ENCODE data around the gene NFKB2. TPM values are rescaled to one million over a fixed set of nuclear protein-coding genes. Genes with fewer than 3 reads are reported as not detected.

Gene NFKB2
- total RNA-seq, 6 experiments from 2014 or later: 7.5 to 46.0 (median 19.4) TPM

DNA sequence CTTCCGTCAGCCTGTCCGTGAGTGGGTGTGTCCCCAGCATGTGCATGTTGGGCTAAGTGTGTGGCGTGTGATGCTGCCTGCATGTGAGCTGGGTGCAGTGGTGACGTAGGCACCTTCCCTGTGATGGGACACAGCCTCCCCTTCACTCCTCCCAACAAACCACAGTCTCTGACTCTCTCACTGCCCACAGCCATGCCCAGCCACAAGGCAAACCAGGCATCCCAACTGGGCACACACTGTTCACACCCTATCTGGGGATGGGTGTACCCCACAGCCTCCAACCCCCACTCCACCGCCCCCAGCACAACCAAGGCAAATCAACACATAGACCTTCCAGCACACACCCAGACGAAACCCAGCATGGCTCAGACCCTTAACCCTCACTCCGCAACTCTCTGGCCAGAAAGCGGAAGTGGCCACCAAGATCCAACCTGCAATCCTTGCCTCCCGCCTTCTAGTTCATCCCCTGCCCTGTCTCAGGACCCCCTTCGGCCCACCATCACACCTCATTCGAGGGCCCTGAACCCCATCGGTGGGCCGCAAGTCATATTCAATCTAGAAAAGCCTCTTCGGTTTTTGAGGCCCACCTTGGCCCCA is 12.7 kb downstream of the NFKB2 start:
- Histone ChIP-seq H3K27me3 (peaks cover 11 to 14% of the 10 kb centered on the region in 2 donors), H3K4me3 (no peak overlapping the region), H3K27ac (no peak overlapping the region), H3K9me3 (no peaks in the 10 kb centered on the region), H3K4me1 (no peaks in the 10 kb centered on the region), H3K36me3 (no peaks in the 10 kb centered on the region)
- ATAC-seq (no peak), DNase-seq (no peak)
- 60% methylated on average over 8 of the region's 14 CpGs for WGBS (ENCODE audit: insufficient coverage, low coverage, low lambda C conversion rate, missing lambda C conversion rate)
- TF ChIP-seq, protein P1, sequence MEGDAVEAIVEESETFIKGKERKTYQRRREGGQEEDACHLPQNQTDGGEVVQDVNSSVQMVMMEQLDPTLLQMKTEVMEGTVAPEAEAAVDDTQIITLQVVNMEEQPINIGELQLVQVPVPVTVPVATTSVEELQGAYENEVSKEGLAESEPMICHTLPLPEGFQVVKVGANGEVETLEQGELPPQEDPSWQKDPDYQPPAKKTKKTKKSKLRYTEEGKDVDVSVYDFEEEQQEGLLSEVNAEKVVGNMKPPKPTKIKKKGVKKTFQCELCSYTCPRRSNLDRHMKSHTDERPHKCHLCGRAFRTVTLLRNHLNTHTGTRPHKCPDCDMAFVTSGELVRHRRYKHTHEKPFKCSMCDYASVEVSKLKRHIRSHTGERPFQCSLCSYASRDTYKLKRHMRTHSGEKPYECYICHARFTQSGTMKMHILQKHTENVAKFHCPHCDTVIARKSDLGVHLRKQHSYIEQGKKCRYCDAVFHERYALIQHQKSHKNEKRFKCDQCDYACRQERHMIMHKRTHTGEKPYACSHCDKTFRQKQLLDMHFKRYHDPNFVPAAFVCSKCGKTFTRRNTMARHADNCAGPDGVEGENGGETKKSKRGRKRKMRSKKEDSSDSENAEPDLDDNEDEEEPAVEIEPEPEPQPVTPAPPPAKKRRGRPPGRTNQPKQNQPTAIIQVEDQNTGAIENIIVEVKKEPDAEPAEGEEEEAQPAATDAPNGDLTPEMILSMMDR (IDR thresholded peaks at IDR 0.05): no peak
- no peak for TF ChIP-seq POLR2A (IDR thresholded peaks at IDR 0.05)
- intact Hi-C loops (cut with DNase I): no loop called here

DNA sequence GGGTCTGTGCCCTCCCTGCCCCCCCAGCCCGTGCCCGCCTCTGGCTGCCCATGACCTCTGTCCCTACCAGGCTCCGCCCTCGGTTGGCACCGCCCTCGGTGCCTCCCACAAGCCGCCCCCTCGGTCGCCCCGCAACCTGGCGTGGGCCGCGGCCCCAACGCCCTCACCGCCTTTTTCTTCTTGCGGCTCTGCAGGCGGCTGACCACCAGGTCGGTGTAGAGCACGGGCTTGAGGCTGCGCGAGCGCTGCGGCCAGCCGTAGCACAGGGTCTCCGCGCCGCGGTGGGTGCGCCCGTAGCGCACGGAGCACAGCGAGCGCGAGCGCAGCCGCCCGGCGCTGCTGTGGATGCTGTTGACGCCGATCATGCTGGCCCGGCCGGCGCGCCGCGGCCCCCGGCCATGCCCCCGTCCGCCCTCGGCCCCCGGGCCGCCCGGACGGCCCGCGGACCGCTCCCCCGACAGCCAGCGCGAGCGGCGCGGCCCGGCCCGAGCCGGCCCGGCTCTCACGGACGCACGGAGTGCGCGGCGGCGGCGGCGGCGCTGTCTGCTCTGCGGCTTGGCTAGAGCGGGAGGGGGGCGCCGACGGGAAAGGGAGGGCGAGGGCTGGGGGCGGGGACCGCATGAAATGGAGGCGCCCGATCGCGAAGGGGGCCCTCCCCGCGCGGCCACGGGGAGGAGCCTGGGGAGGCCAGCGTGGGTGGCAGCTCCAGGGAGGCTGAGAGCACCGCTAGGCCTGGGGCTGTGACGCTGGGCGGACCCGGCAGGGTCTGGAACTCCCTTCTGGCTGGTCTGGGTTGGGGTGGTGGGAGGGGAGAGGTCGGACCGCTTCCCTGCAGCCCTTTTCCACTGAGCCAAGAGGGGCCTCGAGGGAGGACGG is 13.5 kb downstream of the NFKB2 start:
- no peaks in the 10 kb centered on the region for H3K36me3 ChIP-seq
- no peak overlapping the region for H3K27ac ChIP-seq
- TF ChIP-seq, protein P1 (IDR thresholded peaks at IDR 0.05): no peak
- no peak for TF ChIP-seq POLR2A (IDR thresholded peaks at IDR 0.05)
- intact Hi-C loops (cut with DNase I): no loop called here
- peaks cover 11 to 14% of the 10 kb centered on the region in 2 donors for H3K27me3 ChIP-seq
- H3K4me1 ChIP-seq: no peaks in the 10 kb centered on the region
- no peaks in the 10 kb centered on the region for H3K9me3 ChIP-seq
- H3K4me3 ChIP-seq: no peak overlapping the region
- WGBS (ENCODE audit: insufficient coverage, low coverage, low lambda C conversion rate, missing lambda C conversion rate): under 1% methylated on average over 28 of the region's 103 CpGs
- peak in 1 of 3 donors; percentile 47 for DNase-seq
- ATAC-seq: peak; percentile 14 to 48 (median 34)

DNA sequence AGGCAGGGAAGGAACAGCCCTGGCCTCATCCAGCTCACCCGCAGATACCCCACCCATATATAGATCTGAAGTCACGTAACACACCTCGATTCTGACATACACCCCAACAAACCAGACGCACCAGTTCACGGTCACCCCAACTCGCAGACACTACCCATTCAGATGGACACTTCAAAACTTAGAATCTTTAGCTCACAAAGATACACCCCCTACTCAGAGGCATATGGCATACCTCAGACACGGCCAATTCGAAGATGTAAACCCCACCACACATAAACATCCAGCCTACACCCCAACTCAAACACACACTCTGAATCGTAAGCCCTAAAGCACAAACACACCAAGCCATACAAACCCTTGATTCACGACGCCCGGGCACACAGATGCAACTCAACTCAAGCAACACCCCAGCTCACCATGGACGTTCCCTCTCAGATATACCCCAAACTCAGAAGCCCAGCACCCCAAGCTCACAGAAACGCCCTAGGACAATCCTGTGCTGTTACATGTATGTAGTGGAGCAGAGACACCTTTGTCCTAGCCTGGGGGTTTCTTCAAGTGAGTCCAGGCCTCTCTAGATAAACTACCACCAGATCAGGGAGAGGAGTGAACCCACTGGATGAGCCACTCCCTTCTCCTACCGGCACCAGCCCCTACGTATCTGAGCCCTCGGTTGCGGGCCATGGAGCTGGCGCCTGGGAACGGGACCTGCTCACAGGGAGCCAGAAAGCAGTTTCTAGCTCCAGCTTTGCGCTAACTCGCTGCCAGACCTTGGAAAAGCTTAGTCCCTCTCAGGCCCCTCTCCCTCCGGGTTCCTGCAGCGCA is 14.3 kb downstream of the NFKB2 start:
- DNase-seq (no peak), ATAC-seq (no peak)
- Histone ChIP-seq H3K4me1 (no peaks in the 10 kb centered on the region), H3K9me3 (no peaks in the 10 kb centered on the region), H3K36me3 (no peaks in the 10 kb centered on the region), H3K4me3 (no peak overlapping the region), H3K27ac (no peak overlapping the region), H3K27me3 (peaks cover 11 to 14% of the 10 kb centered on the region in 2 donors)
- intact Hi-C loops (cut with DNase I): no loop called here
- WGBS (ENCODE audit: insufficient coverage, low coverage, low lambda C conversion rate, missing lambda C conversion rate): 43% methylated on average over 8 of the region's 24 CpGs
- TF ChIP-seq, protein P1 (IDR thresholded peaks at IDR 0.05): no peak
- no peak for TF ChIP-seq POLR2A (IDR thresholded peaks at IDR 0.05)

DNA sequence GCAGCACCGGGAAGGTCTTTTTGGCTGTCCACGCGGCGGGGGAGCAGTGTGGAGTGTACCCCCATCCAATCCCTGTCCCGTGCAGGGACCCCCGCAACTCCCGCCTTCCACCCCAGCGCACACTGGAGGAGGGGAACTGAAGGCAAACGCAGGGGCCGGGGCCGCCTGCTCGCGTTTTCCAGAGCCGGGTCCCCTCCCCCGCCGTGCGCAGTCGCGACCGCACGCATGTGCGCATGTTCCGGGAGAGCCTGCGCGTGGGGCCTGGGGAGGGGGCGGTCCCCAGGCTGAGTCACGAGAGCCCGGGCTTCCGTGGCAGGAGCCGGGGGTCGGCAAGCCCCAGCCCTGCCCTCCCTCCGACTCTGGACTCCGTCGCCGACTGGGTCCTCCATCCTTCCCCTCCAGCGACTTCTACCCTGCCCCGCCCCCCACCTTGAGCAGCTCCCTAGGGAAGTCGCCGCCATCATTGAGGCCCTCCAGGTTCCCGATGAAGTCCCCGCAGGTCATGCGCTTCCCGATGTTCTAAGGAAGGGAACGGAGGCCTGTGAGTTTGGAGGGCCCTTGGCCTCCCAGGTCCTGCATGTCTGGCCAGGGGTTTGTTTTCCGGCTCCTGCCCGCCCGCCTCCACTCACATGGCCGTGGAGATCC is 15.0 kb downstream of the NFKB2 start:
- intact Hi-C loops (cut with DNase I): no loop called here
- H3K27me3 ChIP-seq: peaks cover 11 to 14% of the 10 kb centered on the region in 2 donors
- no peak for DNase-seq
- no peaks in the 10 kb centered on the region for H3K4me1 ChIP-seq
- H3K9me3 ChIP-seq: no peaks in the 10 kb centered on the region
- H3K4me3 ChIP-seq: no peak overlapping the region
- 10% methylated on average over 11 of the region's 48 CpGs for WGBS (ENCODE audit: insufficient coverage, low coverage, low lambda C conversion rate, missing lambda C conversion rate)
- H3K36me3 ChIP-seq: no peaks in the 10 kb centered on the region
- TF ChIP-seq, protein P1 (IDR thresholded peaks at IDR 0.05): no peak
- TF ChIP-seq POLR2A (IDR thresholded peaks at IDR 0.05): no peak
- H3K27ac ChIP-seq: no peak overlapping the region
- ATAC-seq: no peak
